HG02759 (cell line): Measurements from ENCODE around the gene HHIPL1.

Experiments used
- ATAC-seq: cut with Tn5 transposase; IDR thresholded peaks from one replicate; pipeline ENCODE4 v1.9.1; 2021; ENCODE audit warnings: mild to moderate bottlenecking, moderate library complexity; ENCODE audit not compliant: unreplicated experiment

Gene HHIPL1

GRCh38 chr14:99727096-99727870 is 82.4 kb downstream of the HHIPL1 start:
- no peak for ATAC-seq

- no peak for ATAC-seq
Observed at GRCh38 chr14:99728231-99728920, 83.4 kb downstream of the HHIPL1 start.

GRCh38 chr14:99728981-99729451 is 84.1 kb downstream of the HHIPL1 start:
- no peak for ATAC-seq
